HepG2 (cell line): Measurements from ENCODE around the gene C1orf198. TPM values are rescaled to one million over a fixed set of nuclear protein-coding genes. Genes with fewer than 3 reads are reported as not detected.

Source experiments
- ATAC-seq: fragments of 200-7000 bp; cut with Tn5 transposase; 3 replicates; pipeline ENCODE4 v1.9.1; 2020; ENCODE audit warnings: mild to moderate bottlenecking, moderate library complexity
- BruUV-seq: library from RNA; stranded (reverse); fragments of 400-500 nt; replicated peaks from 2 replicates; lab custom pipeline; 2021; lab: Mats Ljungman, UMichigan
- CTCF ChIA-PET: fragments of 300-600 bp; formaldehyde crosslinking; extraction: SDS; loops from one replicate; lab custom pipeline; 2021; ENCODE audit warnings: low total read pairs, inconsistent platforms, low intra/inter-chr PET ratio; lab: Yijun Ruan, JAX
- POLR2A ChIA-PET: fragments of 350-600 bp; sonication (Branson Sonifier 250); formaldehyde crosslinking; loops from one replicate; lab custom pipeline; 2020; ENCODE audit warnings: antibody characterized with exemption, inconsistent platforms; lab: Yijun Ruan, JAX
- DNase-seq: peaks from one replicate; pipeline ENCODE4 v3.0.0-alpha.2; 2015; ENCODE audit warnings: low spot score
- FAIRE-seq: peaks from 3 replicates; lab custom pipeline; 2011; peaks lifted over from hg19 to GRCh38; lab: Jason Lieb, UNC
- H2AFZ ChIP-seq: one replicate; pipeline ENCODE4 v1.6.1; 2011; ENCODE audit warnings: low read length, inconsistent platforms
- H3K27ac ChIP-seq: fragments of 300-600 bp; 3 replicates; pipeline ENCODE4 v1.8.0; 2011; ENCODE audit warnings: mixed run types, mild to moderate bottlenecking, mixed read lengths, low read length, inconsistent platforms; ENCODE audit not compliant: insufficient read depth; ENCODE audit errors: extremely low read length
- H3K27me3 ChIP-seq, 2 experiments: fragments of 200-600 bp in 1 of 2; 2 replicates in 1 of 2; 3 replicates in 1 of 2; pipeline versions ENCODE4 v1.6.0 to v1.8.0; 2011; ENCODE audit warnings: low read length in 2 of 2, mild to moderate bottlenecking in 2 of 2, moderate library complexity in 2 of 2, inconsistent platforms in 1 of 2; ENCODE audit not compliant: insufficient read depth in 2 of 2, control insufficient read depth in 1 of 2
- H3K36me3 ChIP-seq, 2 experiments: fragments of 200-600 bp in 1 of 2; replicated peaks in 1 of 2; 2 replicates in 1 of 2; 3 replicates in 1 of 2; pipeline versions ENCODE4 v1.5.1 to v1.8.0; 2011; ENCODE audit warnings: low read length in 2 of 2, inconsistent platforms in 1 of 2; ENCODE audit not compliant: insufficient read depth in 2 of 2, control insufficient read depth in 1 of 2
- H3K4me1 ChIP-seq: 2 replicates; pipeline ENCODE4 v1.5.1; 2012; ENCODE audit warnings: low read length, inconsistent platforms; ENCODE audit not compliant: insufficient read depth
- H3K4me2 ChIP-seq: 2 replicates; pipeline ENCODE4 v1.6.0; 2011; ENCODE audit warnings: low read depth, low read length, inconsistent platforms
- H3K4me3 ChIP-seq, 3 experiments: fragments of 200-600 bp in 1 of 3; sonication (generic), shearing (Covaris generic) in 1 of 3; replicated peaks in 1 of 3; 2 replicates each; pipeline ENCODE4 v1.5.1; 2011 to 2016; ENCODE audit warnings: low read length in 3 of 3, inconsistent platforms in 2 of 3, low read depth in 2 of 3, mild to moderate bottlenecking in 2 of 3, control low read depth in 1 of 3, mixed read lengths in 1 of 3; ENCODE audit not compliant: insufficient read depth in 1 of 3
- H3K79me2 ChIP-seq: one replicate; pipeline ENCODE4 v1.6.1; 2011; ENCODE audit warnings: low read length, inconsistent platforms; ENCODE audit not compliant: insufficient read depth
- H3K9ac ChIP-seq: 2 replicates; pipeline ENCODE4 v1.6.0; 2011; ENCODE audit warnings: mild to moderate bottlenecking, low read depth, low read length, inconsistent platforms; ENCODE audit not compliant: insufficient read depth
- H3K9me3 ChIP-seq: 2 replicates; pipeline ENCODE4 v1.5.1; 2012; ENCODE audit warnings: mild to moderate bottlenecking, low read length
- H4K20me1 ChIP-seq: 2 replicates; pipeline ENCODE4 v1.6.0; 2011; ENCODE audit warnings: inconsistent platforms, mild to moderate bottlenecking, low read length, moderate library complexity; ENCODE audit not compliant: insufficient read depth
- CBX5 ChIP-seq: sonication (generic); formaldehyde crosslinking; IDR thresholded peaks from 2 replicates; pipeline ENCODE4 v1.4.0; 2020; ENCODE audit warnings: missing genetic modification reagents, borderline replicate concordance
- CHD4 ChIP-seq: fragments of 200-600 bp; sonication (generic); IDR thresholded peaks from 2 replicates; pipeline ENCODE4 v1.7.0; 2017; ENCODE audit warnings: mild to moderate bottlenecking, low read length, borderline replicate concordance
- MAFK ChIP-seq, 2 experiments: IDR thresholded peaks in 1 of 2; conservative IDR thresholded peaks in 1 of 2; 2 replicates each; pipeline ENCODE4 v1.6.1; 2011; ENCODE audit warnings: improper control_type of control experiment in 2 of 2, low read length in 2 of 2
- PITX1 ChIP-seq: sonication (generic); formaldehyde crosslinking; IDR thresholded peaks from 2 replicates; pipeline ENCODE4 v1.5.1; 2020; ENCODE audit warnings: mild to moderate bottlenecking, missing genetic modification reagents
- POLR2A ChIP-seq, 2 experiments: IDR thresholded peaks; 2 replicates each; pipeline ENCODE4 v1.6.1; 2011; ENCODE audit warnings: low read depth in 2 of 2, low read length in 2 of 2, mild to moderate bottlenecking in 1 of 2, moderate library complexity in 1 of 2; ENCODE audit not compliant: insufficient read depth in 1 of 2
- PRMT3 ChIP-seq: sonication (generic); formaldehyde crosslinking; IDR thresholded peaks from 2 replicates; pipeline ENCODE4 v1.8.1; 2022; ENCODE audit warnings: low read depth, mild to moderate bottlenecking, moderate library complexity, missing genetic modification reagents, borderline replicate concordance
- SIN3A ChIP-seq: IDR thresholded peaks from 2 replicates; pipeline ENCODE4 v1.6.1; 2011; ENCODE audit warnings: low read depth, mild to moderate bottlenecking, control low read depth, low read length, borderline replicate concordance
- ZNF138 ChIP-seq: sonication (generic); formaldehyde crosslinking; IDR thresholded peaks from 2 replicates; pipeline ENCODE4 v1.5.0; 2020; ENCODE audit warnings: mild to moderate bottlenecking, low read depth, missing genetic modification reagents
- ZNF441 ChIP-seq: sonication (generic); formaldehyde crosslinking; IDR thresholded peaks from 2 replicates; pipeline ENCODE4 v1.7.0; 2021; ENCODE audit warnings: missing genetic modification reagents, borderline replicate concordance
- ZNF772 ChIP-seq: sonication (generic); formaldehyde crosslinking; IDR thresholded peaks from 2 replicates; pipeline ENCODE4 v1.5.0; 2020; ENCODE audit warnings: mild to moderate bottlenecking, missing genetic modification reagents
- whole genome bisulfite sequencing: methylation state at CpG from one replicate; pipeline ENCODE4 v1.1.6; 2017; ENCODE audit warnings: low lambda C conversion rate; 5-methylcytosine and 5-hydroxymethylcytosine counted together
- in situ Hi-C: cut with HindIII; loops from 2 replicates; pipeline ENCODE4 v1.10.0; 2017; ENCODE audit warnings: low pct_unique_long_range_greater_than_20kb; ENCODE audit not compliant: extremely low pct_ligation_motif_present
- intact Hi-C: fragments of 100-400 bp; cut with micrococcal nuclease; formaldehyde crosslinking; loops from one replicate; pipeline ENCODE4 v1.10.0; 2022; ENCODE audit not compliant: unreplicated experiment
- polyA plus RNA-seq, 8 experiments: library from polyadenylated mRNA; depleted of rRNA in 3 of 8; stranded (reverse) in 7 of 8; unstranded in 1 of 8; fragments of >200 nt; fragmentation: Illumina TruSeq in 4 of 8; extraction: Trizol in 4 of 8; gene quantifications; 2 replicates each; pipeline versions ENCODE4 v1.2.1 to v1.2.3, GENCODE V29; 2011 to 2016; ENCODE audit warnings: low read depth in 4 of 8, missing spikeins in 1 of 8, mixed read lengths in 1 of 8; ENCODE audit not compliant: insufficient read depth in 1 of 8
- total RNA-seq, 5 experiments: library from RNA; depleted of rRNA; stranded (reverse); fragments of >200 nt; fragmentation: Illumina TruSeq; extraction: Trizol; gene quantifications; 2 replicates each; pipeline ENCODE4 v1.2.3, GENCODE V29; 2016; ENCODE audit warnings: low read depth in 1 of 5
- TF ChIP-seq, protein P1 (sequence below): sonication (generic); formaldehyde crosslinking; IDR thresholded peaks from 2 replicates; pipeline ENCODE4 v1.9.0; 2021; ENCODE audit warnings: missing genetic modification reagents, mild to moderate bottlenecking, borderline replicate concordance
- TF ChIP-seq, protein P2 (sequence below): IDR thresholded peaks from 2 replicates; pipeline ENCODE4 v1.6.1; 2016; ENCODE audit warnings: mild to moderate bottlenecking
- TF ChIP-seq, protein P3 (sequence below): sonication (generic); formaldehyde crosslinking; IDR thresholded peaks from 2 replicates; pipeline ENCODE4 v1.5.0; 2020; ENCODE audit warnings: missing genetic modification reagents

The C1orf198 gene
- total and polyA plus RNA-seq, 2 of the 13 experiments (the other 11 are each of a cell fraction or from before 2014, with no cell fraction given): 12.7 to 13.4 TPM

DNA sequence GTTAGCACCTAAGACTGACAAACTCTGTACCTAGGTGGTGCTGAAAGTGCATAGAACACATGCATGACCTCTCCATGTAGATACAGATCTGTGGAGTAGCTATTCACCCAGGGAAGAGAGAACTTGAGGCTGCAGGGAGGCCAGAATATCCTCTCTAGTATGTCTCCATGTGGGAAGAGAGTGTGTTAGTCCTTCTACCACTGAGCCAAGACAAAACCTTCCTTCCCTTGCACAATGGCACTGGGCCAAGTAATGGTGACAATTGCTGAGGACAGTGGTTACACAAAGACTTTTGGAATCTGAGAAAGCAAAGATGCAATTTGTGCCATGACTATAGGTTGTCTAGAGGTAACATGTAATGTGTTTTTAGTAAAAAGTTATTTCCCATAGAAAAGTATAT is 52.3 kb downstream of the C1orf198 start (continued):
- TF ChIP-seq, protein P1, sequence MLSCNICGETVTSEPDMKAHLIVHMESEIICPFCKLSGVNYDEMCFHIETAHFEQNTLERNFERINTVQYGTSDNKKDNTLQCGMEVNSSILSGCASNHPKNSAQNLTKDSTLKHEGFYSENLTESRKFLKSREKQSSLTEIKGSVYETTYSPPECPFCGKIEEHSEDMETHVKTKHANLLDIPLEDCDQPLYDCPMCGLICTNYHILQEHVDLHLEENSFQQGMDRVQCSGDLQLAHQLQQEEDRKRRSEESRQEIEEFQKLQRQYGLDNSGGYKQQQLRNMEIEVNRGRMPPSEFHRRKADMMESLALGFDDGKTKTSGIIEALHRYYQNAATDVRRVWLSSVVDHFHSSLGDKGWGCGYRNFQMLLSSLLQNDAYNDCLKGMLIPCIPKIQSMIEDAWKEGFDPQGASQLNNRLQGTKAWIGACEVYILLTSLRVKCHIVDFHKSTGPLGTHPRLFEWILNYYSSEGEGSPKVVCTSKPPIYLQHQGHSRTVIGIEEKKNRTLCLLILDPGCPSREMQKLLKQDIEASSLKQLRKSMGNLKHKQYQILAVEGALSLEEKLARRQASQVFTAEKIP: no peak
- TF ChIP-seq, protein P2, sequence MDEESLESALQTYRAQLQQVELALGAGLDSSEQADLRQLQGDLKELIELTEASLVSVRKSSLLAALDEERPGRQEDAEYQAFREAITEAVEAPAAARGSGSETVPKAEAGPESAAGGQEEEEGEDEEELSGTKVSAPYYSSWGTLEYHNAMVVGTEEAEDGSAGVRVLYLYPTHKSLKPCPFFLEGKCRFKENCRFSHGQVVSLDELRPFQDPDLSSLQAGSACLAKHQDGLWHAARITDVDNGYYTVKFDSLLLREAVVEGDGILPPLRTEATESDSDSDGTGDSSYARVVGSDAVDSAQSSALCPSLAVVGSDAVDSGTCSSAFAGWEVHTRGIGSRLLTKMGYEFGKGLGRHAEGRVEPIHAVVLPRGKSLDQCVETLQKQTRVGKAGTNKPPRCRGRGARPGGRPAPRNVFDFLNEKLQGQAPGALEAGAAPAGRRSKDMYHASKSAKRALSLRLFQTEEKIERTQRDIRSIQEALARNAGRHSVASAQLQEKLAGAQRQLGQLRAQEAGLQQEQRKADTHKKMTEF: no peak

DNA sequence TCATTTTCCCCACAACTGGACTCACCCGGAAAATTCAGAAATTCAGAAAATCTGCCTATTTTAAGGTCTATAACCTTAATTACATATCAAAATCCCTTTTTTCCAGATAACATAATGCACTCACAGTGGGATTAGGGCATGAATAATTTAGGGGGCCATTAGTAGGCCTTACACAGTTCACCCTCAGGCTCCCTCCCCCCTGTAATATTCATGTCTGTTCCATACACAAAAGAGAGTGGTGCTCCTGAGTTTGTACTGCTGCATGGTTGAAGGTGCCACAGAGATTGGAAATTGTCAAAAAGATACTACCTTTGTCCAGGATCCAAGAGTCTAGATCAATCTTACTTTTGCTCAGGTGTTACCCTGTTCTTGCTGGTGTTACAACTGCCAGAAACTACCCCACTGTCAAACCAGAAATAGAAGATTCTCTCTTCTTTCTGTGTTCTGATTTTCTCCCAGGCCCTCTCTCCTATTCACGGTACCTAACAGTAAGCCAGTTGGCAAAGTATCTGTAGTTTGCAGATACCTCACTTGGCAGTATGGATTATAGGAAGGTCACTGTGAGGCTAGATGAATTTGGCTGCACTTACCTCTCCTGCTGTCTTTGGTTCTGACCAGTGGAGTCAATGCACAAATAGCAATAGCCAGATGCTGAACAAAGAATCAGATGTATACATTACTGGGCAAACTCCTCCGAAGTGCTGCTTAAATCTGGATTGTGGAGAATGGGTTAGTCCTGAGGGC is 53.2 kb downstream of the C1orf198 start:
- H3K27me3 ChIP-seq: peaks cover 0 to 1% of the 10 kb centered on the region in 2 experiments; a peak in 1 of 5 replicates
- no peak overlapping the region for H2AFZ ChIP-seq
- H3K79me2 ChIP-seq: no peaks in the 10 kb centered on the region
- ChIA-PET POLR2A (no interaction called here), CTCF (no interaction called here)
- H3K27ac ChIP-seq: no peak overlapping the region
- 17% methylated on average over 3 of the region's 3 CpGs for WGBS
- in situ Hi-C loops: no loop called here
- H3K4me3 ChIP-seq: no peak overlapping the region
- TF ChIP-seq CHD4: no peak
- no peak for TF ChIP-seq ZNF772
- TF ChIP-seq MAFK (conservative IDR thresholded peaks at IDR 0.05 in 1 of 2, IDR thresholded peaks at IDR 0.05 in 1 of 2; ENCODE audit: low read length in 2 of 2): no peak
- no peak for TF ChIP-seq ZNF138 (CRISPR knock-in tag)
- no peak for TF ChIP-seq ZNF441
- no peak for TF ChIP-seq SIN3A
- no peak for TF ChIP-seq PITX1 (CRISPR knock-in tag)
- TF ChIP-seq CBX5 (CRISPR knock-in tag): no peak
- no peak for TF ChIP-seq POLR2A (IDR thresholded peaks at IDR 0.05; ENCODE audit: insufficient read depth in 1 of 2, low read depth in 2 of 2, low read length in 2 of 2)
- TF ChIP-seq, protein P3, sequence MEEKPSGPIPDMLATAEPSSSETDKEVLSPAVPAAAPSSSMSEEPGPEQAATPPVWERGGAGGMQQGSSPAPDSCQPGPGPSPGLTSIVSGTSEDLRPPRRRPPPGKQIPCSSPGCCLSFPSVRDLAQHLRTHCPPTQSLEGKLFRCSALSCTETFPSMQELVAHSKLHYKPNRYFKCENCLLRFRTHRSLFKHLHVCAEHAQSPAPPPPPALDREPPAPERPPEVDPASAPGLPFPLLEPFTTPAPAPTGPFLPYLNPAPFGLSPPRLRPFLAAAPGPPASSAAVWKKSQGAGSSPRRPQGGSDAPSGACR (CRISPR knock-in tag): no peak
- no peak for TF ChIP-seq PRMT3
- DNase-seq: no peak
- FAIRE-seq: no peak
- intact Hi-C loops: no loop called here
- H3K4me2 ChIP-seq: no peak overlapping the region
- no peak overlapping the region for H3K9ac ChIP-seq
- H4K20me1 ChIP-seq: no peaks in the 10 kb centered on the region
- peaks cover 8% of the 10 kb centered on the region for H3K9me3 ChIP-seq
- BruUV-seq: no TSS peak
- no peak for ATAC-seq
- no peaks in the 10 kb centered on the region for H3K36me3 ChIP-seq
- no peaks in the 10 kb centered on the region for H3K4me1 ChIP-seq
